Non-pigmented ciliary epithelial cell (primary cell): ENCODE measurements around the gene MRNIP.

Experiments used
- DNase-seq: peaks from one replicate; pipeline ENCODE4 v3.0.0-alpha.2; 2010; ENCODE audit warnings: low read depth

Gene MRNIP

DNA sequence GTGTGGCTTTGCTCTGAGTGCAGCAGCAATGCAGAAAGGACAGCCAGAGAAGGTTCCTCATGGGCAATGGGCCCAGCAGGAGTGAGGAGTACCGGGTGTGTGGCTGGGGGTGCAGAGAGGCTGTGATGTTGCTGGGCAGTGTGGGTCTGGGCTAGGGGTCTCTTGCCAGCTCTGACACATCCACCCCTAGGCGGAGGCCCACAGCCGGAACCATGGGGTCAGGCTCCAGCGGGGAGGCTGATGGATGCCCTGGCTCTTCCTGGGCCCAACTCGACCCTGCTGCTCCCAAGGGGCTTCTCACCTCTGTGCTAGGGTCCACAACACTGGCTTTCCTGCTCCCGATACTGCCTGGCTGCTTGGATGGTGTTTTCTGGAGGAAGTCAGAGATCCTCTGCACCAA is 29.2 kb upstream of the MRNIP start:
- DNase-seq: no peak

DNA sequence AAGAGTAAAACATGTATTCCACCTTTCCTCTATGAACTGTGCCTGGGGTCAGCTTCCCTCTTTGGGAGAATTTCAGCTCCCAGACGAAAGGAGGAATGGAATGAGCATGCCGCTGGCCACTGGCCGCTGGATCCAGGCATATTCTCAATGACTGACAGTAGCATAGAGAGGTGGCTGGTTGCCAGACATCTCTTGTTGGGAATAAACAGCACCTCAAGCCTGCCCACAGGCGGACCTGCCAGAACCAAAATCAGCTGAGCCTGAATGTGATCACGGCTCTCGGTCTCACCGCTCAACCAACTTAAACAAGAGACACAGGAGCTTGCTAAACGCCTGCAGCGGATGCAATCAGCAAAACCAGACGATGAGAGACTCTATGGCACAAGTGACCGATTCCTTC is 28.5 kb upstream of the MRNIP start:
- no peak for DNase-seq

DNA sequence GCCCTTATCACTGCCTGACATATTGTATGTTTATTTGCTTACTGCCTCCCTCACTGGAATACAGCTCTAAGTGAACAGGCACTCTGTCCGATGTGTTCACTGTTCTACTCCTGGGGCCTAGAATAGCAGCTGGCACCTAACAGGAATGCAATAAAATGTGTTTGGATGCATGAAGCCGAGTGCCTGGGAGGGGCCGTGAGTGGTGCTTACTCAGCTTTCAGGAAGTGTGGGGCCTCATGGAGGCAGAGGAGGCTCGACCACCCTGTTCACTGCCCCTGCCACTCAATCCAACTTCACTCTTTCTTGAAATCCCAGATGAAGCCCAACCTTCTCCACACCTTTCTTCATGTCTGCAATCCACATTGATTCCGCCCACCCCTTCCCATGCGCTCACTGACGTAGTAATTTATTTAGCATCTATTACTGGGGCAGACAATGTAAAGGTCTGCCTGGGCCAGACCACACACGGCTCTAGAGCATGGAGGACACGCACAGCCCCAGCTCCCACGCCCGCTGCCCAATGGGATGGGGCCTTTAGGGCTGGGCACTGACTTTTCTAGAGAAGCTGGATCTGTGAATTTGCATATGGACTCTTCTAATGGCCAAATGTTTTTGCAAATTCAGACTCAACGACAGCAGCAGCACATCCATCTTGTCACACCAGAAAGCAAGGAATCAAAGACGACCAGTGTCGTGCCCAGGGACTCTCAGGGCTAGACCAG is 27.7 kb upstream of the MRNIP start:
- DNase-seq: no peak

DNA sequence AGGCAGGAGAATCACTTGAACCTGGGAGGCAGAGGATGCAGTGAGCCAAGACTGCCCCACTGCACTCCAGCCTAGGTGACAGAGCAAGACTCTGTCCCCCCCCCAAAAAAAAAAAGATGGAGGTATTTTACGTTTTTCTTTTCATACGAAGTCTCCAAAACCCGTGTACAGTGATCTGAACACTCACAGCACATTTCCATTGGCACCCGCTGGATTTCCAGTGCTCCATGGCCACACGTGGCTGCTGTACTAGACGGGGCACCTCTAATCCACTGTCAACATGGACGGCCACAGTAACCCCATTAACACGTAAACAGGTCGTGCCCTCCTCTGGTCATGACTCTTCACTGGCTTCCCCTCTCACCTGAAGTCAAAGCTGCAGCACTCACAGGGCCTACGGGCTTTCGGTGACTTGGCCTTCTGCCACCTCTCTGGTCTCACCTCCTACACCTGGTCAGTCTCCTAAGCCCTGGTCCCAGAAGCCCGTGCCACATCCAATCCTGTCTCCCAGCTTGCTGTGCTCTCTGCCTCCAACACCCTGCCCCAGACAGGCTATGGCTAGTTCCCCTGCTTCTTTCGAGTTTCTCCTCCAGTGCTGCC is 27.0 kb upstream of the MRNIP start:
- DNase-seq: no peak

DNA sequence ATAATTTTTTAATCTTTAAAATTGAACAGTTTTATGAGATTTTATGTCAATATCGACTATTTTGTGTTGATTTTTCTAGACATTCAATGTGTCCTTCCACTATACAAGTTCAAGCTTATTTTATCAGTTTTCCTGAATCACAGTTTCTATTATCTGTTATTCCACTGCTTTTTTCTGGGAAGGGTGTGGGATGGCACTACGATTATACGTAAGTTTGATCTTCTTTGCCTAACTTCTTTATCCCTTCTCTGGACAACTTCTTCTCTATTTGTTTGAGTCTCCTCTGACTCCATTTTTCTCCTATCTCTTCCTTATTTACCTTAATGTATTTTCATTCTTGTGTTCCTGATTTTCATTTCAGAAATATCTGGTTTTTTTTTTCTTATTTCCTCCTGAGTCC is 24.5 kb upstream of the MRNIP start:
- DNase-seq: no peak

DNA sequence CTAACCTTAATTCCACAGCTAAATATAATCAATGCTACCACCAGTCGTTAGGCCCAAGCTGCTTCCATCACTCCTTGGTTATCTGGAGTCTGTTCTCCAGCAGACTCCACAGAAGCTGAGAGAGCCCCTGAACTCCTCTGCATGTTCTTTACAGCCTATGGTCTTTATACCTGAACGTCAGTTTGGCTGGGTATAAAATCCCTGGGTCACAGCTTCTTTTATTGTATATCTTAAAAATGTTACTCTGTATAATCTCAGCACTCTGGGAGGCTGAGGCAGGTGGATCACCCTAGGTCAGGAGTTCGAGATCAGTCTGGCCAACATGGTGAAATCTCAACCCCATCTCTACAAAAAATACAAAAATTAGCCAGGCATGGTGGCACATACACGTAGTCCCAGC is 23.7 kb upstream of the MRNIP start:
- no peak for DNase-seq

DNA sequence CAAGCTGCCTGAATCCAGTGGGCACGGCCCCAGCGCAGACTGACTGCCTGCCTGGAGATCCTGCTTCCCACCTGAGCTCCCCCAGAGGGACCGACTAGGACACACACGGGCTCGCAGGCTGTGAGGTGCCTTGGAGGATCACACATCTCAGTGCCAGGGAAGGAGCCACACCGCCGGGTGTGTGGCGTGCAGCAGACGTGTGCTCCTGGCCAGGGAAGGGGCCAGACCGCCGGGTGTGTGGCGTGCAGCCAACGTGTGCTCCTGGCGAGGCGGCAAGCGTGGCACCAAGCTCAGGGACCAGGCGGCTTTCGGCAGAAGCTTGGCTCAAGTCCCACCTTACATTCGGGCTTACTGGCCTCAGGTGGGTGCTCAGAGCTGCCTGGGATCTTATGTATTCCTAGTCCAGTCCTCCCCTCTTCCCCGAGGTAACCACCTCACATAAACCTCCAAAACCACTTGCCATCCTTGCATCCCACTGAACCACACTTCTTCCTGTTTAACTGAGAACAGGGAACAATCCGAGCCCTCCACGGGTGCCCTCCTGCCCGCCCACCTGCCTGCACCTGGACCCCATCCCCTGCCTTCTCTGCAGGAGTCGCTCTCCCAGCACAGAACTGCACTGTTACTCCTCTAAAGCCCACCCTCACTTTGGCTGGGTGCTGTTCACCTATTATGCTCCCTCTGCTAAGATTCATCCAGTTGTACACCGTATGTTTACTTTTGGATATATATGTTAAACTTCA is 22.4 kb upstream of the MRNIP start:
- DNase-seq: no peak

DNA sequence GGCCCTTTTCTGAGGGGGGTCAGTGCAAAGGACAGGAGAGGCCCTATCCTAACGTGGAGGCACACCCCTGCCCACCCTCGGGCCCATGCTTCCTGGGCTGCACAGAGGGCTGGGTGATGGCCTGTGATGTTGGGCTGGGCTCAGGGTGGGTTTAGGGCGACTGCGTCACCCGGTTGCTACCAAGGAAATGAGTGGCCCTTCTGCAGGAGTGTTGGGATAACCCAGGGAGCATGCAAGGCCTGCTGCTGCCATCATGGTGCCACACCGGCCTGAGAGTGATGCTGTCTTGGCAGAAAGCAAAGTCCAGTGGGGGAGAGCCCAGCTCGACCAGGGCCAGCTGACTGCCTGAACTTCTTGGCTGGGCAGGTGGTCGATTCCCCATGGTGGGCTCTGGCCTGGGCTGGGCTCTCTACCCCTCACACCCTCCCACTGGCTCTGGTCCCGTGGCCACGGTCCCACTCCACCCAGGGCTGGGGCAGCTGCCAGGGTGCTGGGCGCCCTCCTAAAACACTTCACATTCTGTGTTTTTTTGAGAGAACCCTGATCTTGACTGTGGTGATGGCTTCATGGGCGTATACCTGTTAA is 21.5 kb upstream of the MRNIP start:
- DNase-seq: no peak

DNA sequence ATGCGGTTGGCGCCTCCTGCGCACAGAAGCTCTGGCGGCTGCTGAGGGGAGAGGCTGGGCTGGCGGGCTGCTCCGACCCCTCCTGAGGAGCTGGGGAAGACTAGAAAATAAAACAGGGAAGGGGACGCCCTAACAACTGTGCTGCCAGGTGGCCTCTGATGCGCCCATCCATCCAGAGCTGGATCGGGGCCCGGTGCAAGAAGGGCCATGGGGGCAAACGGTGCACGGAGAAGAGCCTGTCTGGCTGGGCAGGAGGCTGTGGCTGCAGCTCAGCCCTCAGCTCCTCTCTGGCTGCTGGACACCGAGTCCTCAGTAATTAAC is 21.0 kb upstream of the MRNIP start:
- no peak for DNase-seq

DNA sequence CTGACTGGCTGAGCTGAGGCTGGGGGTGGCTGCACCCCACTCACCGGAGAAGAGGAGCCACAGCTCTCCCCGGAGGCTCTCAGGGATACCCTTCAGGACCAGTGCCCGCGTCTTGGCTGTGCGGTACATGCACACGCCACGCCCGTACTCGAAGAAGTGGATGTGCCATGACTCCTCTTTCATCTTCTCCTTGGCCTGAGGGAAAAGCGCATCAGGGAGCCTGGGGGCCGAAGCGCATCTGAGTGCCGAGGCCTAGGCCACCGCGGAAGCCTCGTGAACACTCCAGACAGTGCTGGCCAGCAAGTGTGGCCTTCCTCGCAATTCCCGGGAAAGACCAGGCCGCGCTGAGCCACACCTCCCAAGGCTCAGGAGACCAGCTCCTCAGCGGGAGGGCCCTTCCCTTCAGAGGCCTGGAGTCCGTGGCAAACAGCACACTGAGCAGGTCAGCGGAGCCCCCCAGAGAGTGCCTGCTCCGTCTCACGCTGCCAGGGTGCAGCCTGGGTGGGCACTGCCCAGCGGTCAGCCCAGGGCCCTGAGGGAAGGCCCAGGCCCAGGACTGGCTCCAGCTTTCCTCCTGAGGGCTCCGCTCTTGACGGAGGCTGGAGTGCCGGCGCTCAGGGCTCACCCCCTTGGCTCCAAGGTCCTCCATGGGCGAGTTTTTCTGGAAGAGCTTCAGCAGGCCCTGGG is 20.5 kb upstream of the MRNIP start:
- no peak for DNase-seq

DNA sequence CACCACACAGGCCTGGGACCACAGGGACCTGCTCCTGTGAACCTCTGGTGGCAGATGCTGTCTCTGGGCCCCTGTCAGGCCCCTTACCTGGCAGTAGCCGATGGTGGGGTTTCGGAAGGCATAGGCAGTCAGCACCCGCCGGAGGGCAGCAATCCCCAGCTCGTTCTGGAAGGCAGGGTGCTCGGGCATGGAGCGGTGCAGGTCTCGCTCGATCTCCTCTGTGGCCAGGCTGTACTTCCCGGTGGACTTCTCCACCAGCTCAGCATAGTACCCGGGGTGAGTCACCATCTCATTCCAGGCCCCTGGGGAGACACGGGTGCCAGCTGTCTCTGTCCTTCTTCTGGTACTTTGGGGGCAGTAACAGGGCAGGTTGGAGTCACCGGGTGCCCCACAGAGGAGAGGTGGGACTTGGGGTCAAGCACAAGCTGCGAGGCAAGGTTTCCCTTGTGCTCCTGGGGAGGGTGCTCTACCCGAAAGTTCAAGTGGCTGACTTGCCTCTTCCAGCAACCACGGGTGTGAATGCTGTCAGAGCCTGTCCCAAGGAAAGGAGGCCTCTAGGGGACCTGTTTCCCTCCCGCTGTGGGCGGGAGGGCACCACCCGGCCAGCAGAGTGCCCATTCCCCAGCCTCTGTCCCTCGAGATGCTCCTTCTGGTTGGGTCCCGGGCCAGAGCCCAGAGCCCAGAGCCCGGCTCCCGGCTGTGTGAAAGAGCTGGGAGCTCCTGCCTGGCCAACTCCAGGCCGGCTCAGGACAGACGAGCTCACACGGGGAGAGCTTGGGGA is 19.8 kb upstream of the MRNIP start:
- DNase-seq: no peak

DNA sequence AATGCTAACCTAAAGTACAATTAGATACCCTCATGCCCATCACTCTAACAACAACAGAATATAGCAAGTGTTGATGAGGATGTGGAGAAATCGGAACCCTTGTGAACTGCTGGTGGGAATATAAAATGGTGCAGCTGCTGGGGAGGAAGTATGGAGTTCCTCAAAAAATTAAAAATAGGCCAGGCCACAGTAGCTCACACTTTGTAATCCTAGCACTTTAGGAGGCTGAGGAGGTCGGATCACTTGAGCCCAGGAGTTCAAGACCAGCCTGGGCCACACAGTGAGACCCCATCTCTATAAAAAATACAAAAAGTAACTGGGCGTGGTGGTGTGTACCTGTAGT is 18.0 kb upstream of the MRNIP start:
- DNase-seq: no peak

DNA sequence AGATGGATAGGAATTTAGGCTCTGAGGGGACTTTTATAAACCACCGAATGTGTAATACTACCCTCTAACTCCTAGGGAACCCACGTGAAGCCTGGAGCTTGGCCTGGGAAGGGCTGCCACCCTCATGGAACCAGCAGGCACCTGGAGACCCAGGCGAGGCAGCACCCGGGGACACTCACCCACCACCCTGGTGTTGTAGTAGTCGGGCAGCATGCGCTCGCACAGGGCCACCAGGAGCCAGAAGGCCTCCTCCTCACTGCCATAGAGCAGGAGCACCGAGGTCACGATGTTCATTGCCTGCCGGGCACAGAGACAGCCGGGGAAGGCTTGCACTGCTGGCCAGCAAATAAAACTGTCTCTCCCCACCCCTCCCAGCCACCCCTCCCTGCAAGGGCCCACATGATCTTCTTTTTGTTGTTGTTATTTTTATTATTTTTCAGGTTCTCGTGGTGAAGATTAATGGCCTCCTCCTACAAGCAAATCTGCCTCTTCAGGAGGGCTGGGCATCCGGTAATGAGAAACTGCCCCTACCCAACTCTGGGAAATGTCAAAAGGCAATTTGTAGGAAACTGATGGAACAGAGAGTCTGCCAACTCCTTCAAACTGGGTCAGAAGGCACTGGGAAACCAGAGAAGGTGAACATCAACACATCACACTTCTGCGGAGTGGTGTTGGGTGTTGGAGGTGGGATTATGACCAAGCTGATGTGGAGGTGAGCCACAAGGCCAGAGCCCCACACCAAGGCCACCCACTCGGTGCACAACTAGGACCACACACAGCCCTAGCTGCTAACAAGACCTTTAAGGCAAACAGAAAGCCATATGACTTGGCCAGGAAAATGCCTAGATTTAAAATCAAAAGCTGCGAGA is 17.4 kb upstream of the MRNIP start:
- DNase-seq: no peak

DNA sequence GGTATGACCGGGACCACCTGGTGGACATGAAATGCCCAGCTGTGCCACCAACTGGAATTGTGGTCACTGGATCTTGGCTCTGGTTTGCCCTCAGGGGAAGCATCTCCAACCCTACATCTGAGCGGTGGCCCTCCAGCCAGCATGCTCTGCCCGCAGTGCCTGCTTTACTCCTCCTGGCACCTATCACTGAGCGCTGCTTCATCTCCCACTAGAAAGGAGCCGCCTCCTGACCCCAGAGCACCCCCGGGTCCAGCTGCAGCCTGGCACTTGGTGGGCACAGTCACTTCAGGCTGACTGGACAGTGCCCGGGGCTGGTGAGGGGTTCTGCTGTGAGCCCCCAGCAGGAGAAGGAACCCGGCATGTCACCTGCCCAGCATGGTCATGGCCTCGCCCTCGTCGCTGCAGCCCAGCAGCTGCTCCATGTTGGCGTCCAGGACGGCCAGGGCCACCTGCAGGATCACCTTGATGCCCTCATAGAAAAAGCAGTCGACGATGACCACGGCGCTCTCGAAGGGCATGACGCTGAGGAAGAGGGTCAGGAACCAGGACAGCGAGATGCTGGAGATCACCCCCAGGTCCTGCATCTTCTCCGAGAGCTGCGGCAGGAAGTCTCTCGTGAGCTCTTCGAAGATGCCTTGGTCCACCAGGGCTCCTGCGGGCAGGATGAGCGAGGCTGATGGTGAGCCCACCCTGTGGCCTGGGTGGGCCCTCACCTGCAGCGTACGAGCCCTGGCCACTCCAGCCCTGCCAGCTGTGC is 16.1 kb upstream of the MRNIP start:
- no peak for DNase-seq

DNA sequence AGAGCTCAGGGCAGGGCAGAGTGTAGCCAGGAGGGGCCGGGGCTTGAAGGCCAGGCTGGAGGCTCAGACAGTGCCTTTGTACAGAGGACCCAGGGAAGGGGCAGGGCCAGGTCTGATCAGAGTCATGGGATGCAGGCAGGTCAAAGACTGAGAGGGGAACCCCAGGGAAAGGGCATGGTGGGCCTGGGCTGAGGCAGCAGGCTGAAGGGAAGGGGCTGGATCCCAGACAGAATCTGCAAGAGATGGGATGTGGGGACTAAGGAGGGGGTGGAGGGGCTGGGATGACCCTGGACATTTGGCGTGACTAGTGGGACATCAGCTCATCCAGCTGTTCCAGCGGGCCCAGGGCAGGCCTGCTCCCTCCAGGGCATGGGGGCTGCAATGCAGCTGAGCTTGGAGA is 15.5 kb upstream of the MRNIP start:
- no peak for DNase-seq

DNA sequence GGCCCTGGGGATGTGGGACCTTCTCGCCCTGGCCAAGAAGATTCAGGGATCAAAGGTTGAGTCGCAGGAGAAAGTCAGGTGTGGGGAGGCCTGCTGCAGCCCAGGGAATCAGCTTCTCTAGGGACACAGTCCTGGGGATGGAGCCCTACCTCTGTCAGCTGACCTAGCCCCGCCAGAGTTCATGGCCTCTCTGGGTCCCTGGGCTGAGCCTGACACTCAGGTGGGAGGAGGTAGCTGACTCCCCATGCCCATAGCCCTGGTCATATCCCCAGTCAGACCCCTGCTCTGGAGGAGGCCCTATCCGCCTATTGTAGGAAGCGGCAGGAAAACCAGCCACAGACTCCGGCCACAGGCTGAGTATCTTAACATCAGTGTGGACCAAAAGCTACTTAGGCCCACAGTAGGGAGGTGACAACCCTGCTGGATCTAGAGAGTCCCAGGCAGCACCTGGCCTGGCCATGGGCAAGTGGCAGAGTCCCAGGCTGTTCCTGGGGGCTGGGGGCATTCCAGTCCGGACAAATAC is 15.0 kb upstream of the MRNIP start:
- no peak for DNase-seq

DNA sequence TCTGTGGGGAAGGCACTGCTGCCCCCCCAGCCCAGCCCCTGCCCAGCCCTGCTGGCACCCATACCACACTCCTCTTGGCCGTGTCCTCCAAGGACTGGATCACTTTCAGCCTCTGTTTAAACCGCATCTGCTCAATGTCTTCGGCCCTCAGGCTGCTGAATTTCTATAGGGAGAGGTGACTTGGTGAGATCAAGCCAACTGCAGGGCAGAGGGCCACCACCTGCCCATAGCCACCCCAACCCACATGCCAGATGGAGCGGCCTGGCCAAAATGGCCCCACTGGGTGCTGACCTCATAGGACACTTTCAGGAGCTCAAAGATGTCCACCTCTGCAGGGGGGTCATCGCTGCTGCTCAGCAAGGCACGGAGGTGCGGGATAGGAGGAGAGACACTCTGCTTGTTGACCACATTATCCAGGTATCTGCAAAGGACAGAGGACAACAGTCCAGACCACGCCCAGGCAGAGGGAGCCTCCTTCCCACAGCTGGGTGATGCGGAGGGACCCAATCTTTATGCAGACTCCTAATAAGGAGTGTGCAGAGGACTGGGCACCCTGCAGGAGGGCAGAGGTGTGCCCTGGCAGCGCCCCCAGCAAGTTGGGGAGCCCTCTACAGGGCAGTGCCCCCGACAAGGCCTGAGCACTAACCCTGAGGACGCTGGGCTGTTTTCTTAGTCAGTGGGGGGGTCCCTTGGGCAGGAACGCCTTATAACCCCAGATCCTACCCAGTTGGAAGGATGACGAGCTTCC is 14.4 kb upstream of the MRNIP start:
- no peak for DNase-seq

DNA sequence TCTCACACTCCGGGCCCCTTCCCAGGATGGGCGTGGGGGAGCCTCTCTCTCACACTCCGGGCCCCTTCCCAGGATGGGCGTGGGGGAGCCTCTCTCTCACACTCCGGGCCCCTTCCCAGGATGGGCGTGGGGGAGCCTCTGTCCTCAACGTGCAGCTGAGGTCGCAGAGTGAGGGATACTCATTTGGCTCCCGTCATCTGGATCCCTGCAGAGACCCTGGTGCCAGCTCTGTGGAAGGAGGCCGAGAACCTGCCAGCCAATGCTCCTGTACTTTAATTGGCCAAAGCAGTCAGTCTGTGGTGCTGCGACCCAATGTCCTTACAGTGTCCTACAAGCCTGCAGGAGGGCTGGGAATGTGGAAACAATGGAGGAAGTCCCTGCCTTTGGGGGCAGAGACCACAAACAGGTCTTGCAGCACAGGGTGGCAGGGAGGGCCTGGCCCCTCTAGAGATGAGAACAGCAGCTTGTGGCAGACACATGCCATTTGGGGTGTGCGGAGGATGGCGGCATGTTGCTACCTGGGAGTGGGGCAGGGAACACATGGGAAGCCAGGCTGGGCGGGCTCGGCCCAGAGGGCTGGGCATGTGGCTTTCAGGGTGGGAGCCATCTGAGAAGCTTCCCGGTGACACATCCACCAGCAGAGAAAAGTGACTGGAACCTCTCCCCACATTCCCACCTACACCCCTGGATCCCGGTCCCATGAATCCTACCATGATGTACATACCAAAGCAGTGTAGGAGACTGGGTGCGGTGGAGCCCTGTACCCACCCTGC is 13.6 kb upstream of the MRNIP start:
- DNase-seq: no peak
